GM23338 (cell line): ENCODE measurements around the gene YPEL1. TPM values are rescaled to one million over a fixed set of nuclear protein-coding genes. Genes with fewer than 3 reads are reported as not detected.

Experiments
- ATAC-seq: fragments of 200-7000 bp; cut with Tn5 transposase; 3 replicates; pipeline ENCODE4 v1.9.1; 2020
- DNase-seq: peaks from one replicate; pipeline ENCODE4 v3.0.0-alpha.2; 2015; ENCODE audit warnings: low spot score
- H2AFZ ChIP-seq: fragments of 200-600 bp; sonication (generic); 2 replicates; pipeline ENCODE4 v1.8.0; 2016; ENCODE audit warnings: antibody characterized with exemption, mild to moderate bottlenecking, moderate library complexity
- H3F3A ChIP-seq: fragments of 200-600 bp; sonication (generic); replicated peaks from 2 replicates; pipeline ENCODE4 v1.8.0; 2017; ENCODE audit warnings: antibody characterized with exemption, mixed run types, low read depth
- H3K27ac ChIP-seq: fragments of 200-600 bp; sonication (generic); 2 replicates; pipeline ENCODE4 v1.6.1; 2016; ENCODE audit warnings: low read depth
- H3K27me3 ChIP-seq: fragments of 200-600 bp; sonication (generic); 2 replicates; pipeline ENCODE4 v1.8.0; 2016; ENCODE audit warnings: mild to moderate bottlenecking, mixed run types, moderate library complexity; ENCODE audit not compliant: insufficient read depth
- H3K36me3 ChIP-seq: fragments of 200-600 bp; sonication (generic); 2 replicates; pipeline ENCODE4 v1.8.0; 2016; ENCODE audit warnings: mild to moderate bottlenecking; ENCODE audit not compliant: insufficient read depth
- H3K4me1 ChIP-seq: fragments of 200-600 bp; sonication (generic); 2 replicates; pipeline ENCODE4 v1.8.0; 2016; ENCODE audit warnings: mild to moderate bottlenecking, moderate library complexity; ENCODE audit not compliant: insufficient read depth
- H3K4me2 ChIP-seq: fragments of 200-600 bp; sonication (generic); 2 replicates; pipeline ENCODE4 v1.7.1; 2017; ENCODE audit warnings: mixed run types
- H3K4me3 ChIP-seq: fragments of 200-600 bp; sonication (generic); 2 replicates; pipeline ENCODE4 v1.6.1; 2016; ENCODE audit warnings: mixed run types
- H3K79me2 ChIP-seq: fragments of 200-600 bp; sonication (generic); replicated peaks from 2 replicates; pipeline ENCODE4 v1.8.0; 2017; ENCODE audit warnings: mild to moderate bottlenecking; ENCODE audit not compliant: insufficient read depth
- H3K9me2 ChIP-seq: fragments of 200-600 bp; sonication (generic); 2 replicates; pipeline ENCODE4 v1.8.0; 2017; ENCODE audit not compliant: insufficient read depth
- H4K20me1 ChIP-seq: fragments of 200-600 bp; sonication (generic); replicated peaks from 2 replicates; pipeline ENCODE4 v1.8.0; 2017; ENCODE audit warnings: mild to moderate bottlenecking; ENCODE audit not compliant: insufficient read depth
- H3K27ac Mint-ChIP-seq: 2 replicates; pipeline ENCODE4 v1.8.0; 2020; ENCODE audit warnings: inconsistent platforms, mild to moderate bottlenecking, moderate library complexity, mixed read lengths
- H3K27me3 Mint-ChIP-seq: 3 replicates; pipeline ENCODE4 v1.8.0; 2022; ENCODE audit warnings: low read depth, mild to moderate bottlenecking, moderate library complexity, mixed read lengths, inconsistent platforms; ENCODE audit not compliant: insufficient read depth, poor library complexity
- H3K36me3 Mint-ChIP-seq: 3 replicates; pipeline ENCODE4 v1.8.0; 2021; ENCODE audit warnings: low read depth, mild to moderate bottlenecking, inconsistent platforms, moderate library complexity, mixed read lengths
- H3K4me1 Mint-ChIP-seq: 3 replicates; pipeline ENCODE4 v1.8.0; 2020; ENCODE audit warnings: mild to moderate bottlenecking, inconsistent platforms, mixed read lengths
- H3K4me3 Mint-ChIP-seq: 3 replicates; pipeline ENCODE4 v1.8.0; 2021; ENCODE audit warnings: moderate library complexity, mild to moderate bottlenecking, inconsistent platforms, mixed read lengths
- H3K9me3 Mint-ChIP-seq: 3 replicates; pipeline ENCODE4 v1.8.0; 2020; ENCODE audit warnings: moderate library complexity, mild to moderate bottlenecking, inconsistent platforms, mixed read lengths
- CREB1 ChIP-seq: fragments of 250-450 bp; sonication (Bioruptor Pico); IDR thresholded peaks from 2 replicates; pipeline ENCODE4 v1.5.0; 2020; ENCODE audit warnings: low read depth, mild to moderate bottlenecking, moderate library complexity
- CTCF ChIP-seq, 2 experiments: fragments of 200-600 bp in 1 of 2; sonication (generic) in 1 of 2; conservative IDR thresholded peaks; 2 replicates each; pipeline versions ENCODE4 v1.5.1 to v1.6.1; 2016 to 2017; ENCODE audit warnings: antibody characterized with exemption in 2 of 2, low read depth in 2 of 2, mild to moderate bottlenecking in 2 of 2, moderate library complexity in 1 of 2
- ETS1 ChIP-seq: IDR thresholded peaks from 2 replicates; pipeline ENCODE4 v1.6.1; 2016; ENCODE audit warnings: antibody characterized with exemption
- EZH2phosphoT487 ChIP-seq: fragments of 200-600 bp; sonication (generic); IDR thresholded peaks from one replicate; pipeline ENCODE4 v1.8.1; 2018; ENCODE audit warnings: antibody characterized with exemption; ENCODE audit not compliant: unreplicated experiment
- JUNB ChIP-seq: IDR thresholded peaks from one replicate; pipeline ENCODE4 v1.6.1; 2016; ENCODE audit warnings: antibody characterized with exemption; ENCODE audit not compliant: unreplicated experiment
- NANOG ChIP-seq: IDR thresholded peaks from 2 replicates; pipeline ENCODE4 v1.6.1; 2016; ENCODE audit warnings: antibody characterized with exemption, borderline replicate concordance
- POLR2AphosphoS5 ChIP-seq: IDR thresholded peaks from 2 replicates; pipeline ENCODE4 v1.6.1; 2016; ENCODE audit warnings: antibody characterized with exemption, low read depth
- REST ChIP-seq: IDR thresholded peaks from one replicate; pipeline ENCODE4 v1.6.1; 2018; ENCODE audit warnings: antibody characterized with exemption; ENCODE audit not compliant: unreplicated experiment
- STAT1 ChIP-seq: IDR thresholded peaks from one replicate; pipeline ENCODE4 v1.6.1; 2016; ENCODE audit warnings: antibody characterized with exemption; ENCODE audit not compliant: unreplicated experiment
- ZNF114 ChIP-seq: fragments of 250-450 bp; sonication (Bioruptor Pico); IDR thresholded peaks from 2 replicates; pipeline ENCODE4 v1.5.0; 2020; ENCODE audit warnings: mild to moderate bottlenecking, moderate library complexity
- ZNF331 ChIP-seq: fragments of 250-450 bp; sonication (Bioruptor Pico); IDR thresholded peaks from 2 replicates; pipeline ENCODE4 v1.5.0; 2020; ENCODE audit warnings: low read depth, mild to moderate bottlenecking, moderate library complexity
- polyA plus RNA-seq: library from polyadenylated mRNA; unstranded; fragments of >200 nt; fragmentation: Nextera tagmentation; extraction: Ambion mirVana; gene quantifications from 2 replicates; pipeline ENCODE4 v1.2.1, GENCODE V29; 2016
- total RNA-seq: library from RNA; depleted of rRNA; stranded (reverse); fragments of >200 nt; shearing (Covaris generic); gene quantifications from 2 replicates; pipeline ENCODE4 v1.2.3, GENCODE V29; 2014

The YPEL1 gene
- total and polyA plus RNA-seq, 2 experiments from 2014 or later = 4.4 to 6.0 TPM

GRCh38 chr22:21685164-21685513, 50.5 kb downstream of the YPEL1 start (continued):
- TF ChIP-seq ETS1 = no peak
- TF ChIP-seq STAT1 = no peak
- TF ChIP-seq NANOG = no peak
- TF ChIP-seq CREB1 = no peak
- TF ChIP-seq ZNF331 (CRISPR knock-in tag) = no peak
- no peak for TF ChIP-seq EZH2phosphoT487
- TF ChIP-seq CTCF (conservative IDR thresholded peaks at IDR 0.05; ENCODE audit: low read depth in 2 of 2) = no peak
- no peak for TF ChIP-seq POLR2AphosphoS5
- TF ChIP-seq JUNB = no peak

GRCh38 chr22:21684492-21685163, 51.0 kb downstream of the YPEL1 start:
- no peak overlapping the region for H3K4me3 Mint-ChIP-seq
- no peak overlapping the region for H3K27ac Mint-ChIP-seq
- Histone ChIP-seq H3K27ac (no peak overlapping the region), H3K79me2 (no peaks in the 10 kb centered on the region), H3F3A (no peaks in the 10 kb centered on the region), H3K4me2 (no peak overlapping the region), H3K4me1 (no peaks in the 10 kb centered on the region), H4K20me1 (peaks cover 2% of the 10 kb centered on the region; the same call in 1 of the 2 replicates), H3K36me3 (0 out of 2 replicates have a peak, but pooled peaks cover 4% of the 10 kb centered on the region), H2AFZ (no peak overlapping the region), H3K4me3 (no peak overlapping the region), H3K9me2 (no peaks in the 10 kb centered on the region), H3K27me3 (no peaks in the 10 kb centered on the region)
- TF ChIP-seq POLR2AphosphoS5 (no peak), STAT1 (no peak), REST (no peak), ZNF114 (no peak)
- H3K4me1 Mint-ChIP-seq = no peaks in the 10 kb centered on the region
- ATAC-seq = no peak
- H3K9me3 Mint-ChIP-seq = peaks cover 2% of the 10 kb centered on the region; the same call in 1 of the 3 replicates
- no peak for DNase-seq
- H3K36me3 Mint-ChIP-seq = peaks cover 11% of the 10 kb centered on the region; the same call in 2 of the 3 replicates
- peaks cover 11% of the 10 kb centered on the region for H3K27me3 Mint-ChIP-seq
